CD14-positive monocyte (primary cell): ENCODE data around the gene ASZ1. TPM values are rescaled to one million over a fixed set of nuclear protein-coding genes. Genes with fewer than 3 reads are reported as not detected.

Experiments
- DNase-seq, 3 donors: peaks; one replicate each; pipeline ENCODE4 v3.0.0-alpha.2; 2011 to 2022
- H2AFZ ChIP-seq: 2 replicates; pipeline ENCODE4 v1.6.0; 2012; ENCODE audit warnings: mild to moderate bottlenecking, low read depth, low read length, inconsistent platforms; ENCODE audit not compliant: insufficient read depth, poor library complexity, severe bottlenecking
- H3K27ac ChIP-seq, 2 donors: 1 replicate in 1 of 2; 2 replicates in 1 of 2; pipeline ENCODE4 v1.5.1; 2012 to 2013; ENCODE audit warnings: low read length in 2 of 2, control low read depth in 1 of 2, inconsistent platforms in 1 of 2, low read depth in 1 of 2, mild to moderate bottlenecking in 1 of 2
- H3K27me3 ChIP-seq, 2 donors: one replicate each; pipeline versions ENCODE4 v1.6.0 to v1.6.1; 2011 to 2013; ENCODE audit warnings: low read length in 2 of 2; ENCODE audit not compliant: control insufficient read depth in 2 of 2, insufficient read depth in 2 of 2
- H3K36me3 ChIP-seq, 2 donors: replicated peaks in 1 of 2; 1 replicate in 1 of 2; 2 replicates in 1 of 2; pipeline versions ENCODE4 v1.5.1 to v1.6.1; 2012 to 2013; ENCODE audit warnings: low read length in 2 of 2, control low read depth in 1 of 2, inconsistent platforms in 1 of 2, mild to moderate bottlenecking in 1 of 2; ENCODE audit not compliant: insufficient read depth in 2 of 2, control insufficient read depth in 1 of 2
- H3K4me1 ChIP-seq, 2 donors: 1 replicate in 1 of 2; 2 replicates in 1 of 2; pipeline versions ENCODE4 v1.5.1 to v1.6.1; 2012 to 2013; ENCODE audit warnings: low read length in 2 of 2, control low read depth in 1 of 2, inconsistent platforms in 1 of 2, mild to moderate bottlenecking in 1 of 2, moderate library complexity in 1 of 2; ENCODE audit not compliant: insufficient read depth in 2 of 2, control insufficient read depth in 1 of 2
- H3K4me2 ChIP-seq: replicated peaks from 2 replicates; pipeline ENCODE3; 2012; ENCODE audit warnings: low read length, moderate library complexity, mild to moderate bottlenecking; ENCODE audit not compliant: poor library complexity, severe bottlenecking; ENCODE audit errors: extremely low read depth
- H3K4me3 ChIP-seq, 3 experiments: fragments of 200-600 bp in 1 of 3; sonication (generic) in 1 of 3; replicated peaks in 1 of 3; 1 replicate in 2 of 3; 2 replicates in 1 of 3; pipeline ENCODE4 v1.5.1; 2011 to 2013; ENCODE audit warnings: low read length in 3 of 3, mild to moderate bottlenecking in 3 of 3, control low read depth in 2 of 3, low read depth in 2 of 3, inconsistent platforms in 1 of 3, moderate library complexity in 1 of 3
- H3K79me2 ChIP-seq: 2 replicates; pipeline ENCODE4 v1.6.0; 2012; ENCODE audit warnings: mild to moderate bottlenecking, control low read depth, inconsistent platforms, low read length, moderate library complexity; ENCODE audit not compliant: insufficient read depth
- H3K9ac ChIP-seq: 2 replicates; pipeline ENCODE4 v1.6.0; 2017; ENCODE audit warnings: low read length, mild to moderate bottlenecking; ENCODE audit not compliant: insufficient read depth, poor library complexity, severe bottlenecking
- H3K9me3 ChIP-seq, 2 donors: replicated peaks in 1 of 2; 1 replicate in 1 of 2; 2 replicates in 1 of 2; pipeline versions ENCODE4 v1.5.1 to v1.6.1; 2012 to 2013; ENCODE audit warnings: low read length in 2 of 2, control low read depth in 1 of 2; ENCODE audit not compliant: control insufficient read depth in 1 of 2, insufficient read depth in 1 of 2
- H4K20me1 ChIP-seq: 2 replicates; pipeline ENCODE4 v1.6.0; 2012; ENCODE audit warnings: mild to moderate bottlenecking, low read length, control low read depth, moderate library complexity; ENCODE audit not compliant: insufficient read depth
- H3K27ac Mint-ChIP-seq, 7 donors: one replicate each; pipeline ENCODE4 v1.8.0; 2020; ENCODE audit warnings: mild to moderate bottlenecking in 7 of 7, mixed read lengths in 7 of 7, moderate library complexity in 6 of 7, inconsistent platforms in 2 of 7
- H3K27me3 Mint-ChIP-seq, 3 donors: one replicate each; pipeline ENCODE4 v1.8.0; 2021 to 2022; ENCODE audit warnings: low read depth in 3 of 3, mild to moderate bottlenecking in 3 of 3, mixed read lengths in 3 of 3, moderate library complexity in 3 of 3, inconsistent platforms in 1 of 3
- H3K36me3 Mint-ChIP-seq, 2 donors: one replicate each; pipeline ENCODE4 v1.8.0; 2020; ENCODE audit warnings: mixed read lengths in 2 of 2, inconsistent platforms in 1 of 2, mild to moderate bottlenecking in 1 of 2
- H3K4me1 Mint-ChIP-seq: one replicate; pipeline ENCODE4 v1.8.0; 2020; ENCODE audit warnings: mild to moderate bottlenecking, mixed read lengths
- H3K4me3 Mint-ChIP-seq, 2 donors: one replicate each; pipeline ENCODE4 v1.8.0; 2020; ENCODE audit warnings: mild to moderate bottlenecking in 2 of 2, mixed read lengths in 2 of 2, moderate library complexity in 1 of 2
- H3K9me3 Mint-ChIP-seq, 7 donors: one replicate each; pipeline ENCODE4 v1.8.0; 2020 to 2022; ENCODE audit warnings: mixed read lengths in 7 of 7, mild to moderate bottlenecking in 6 of 7, moderate library complexity in 6 of 7, inconsistent platforms in 2 of 7
- WGBS: methylation state at CpG from one replicate; pipeline ENCODE4 v1.1.5; 2013; ENCODE audit warnings: missing lambda C conversion rate; ENCODE audit not compliant: insufficient coverage; 5-methylcytosine and 5-hydroxymethylcytosine counted together
- intact Hi-C, 2 donors: fragments of 100-400 bp; cut with micrococcal nuclease; formaldehyde crosslinking; loops; one replicate each; pipeline versions ENCODE4 v1.15.0 to v1.15.1; 2023
- polyA plus RNA-seq, 3 donors: library from polyadenylated mRNA; depleted of rRNA in 1 of 3; unstranded in 2 of 3; stranded (reverse) in 1 of 3; fragments of 300-500 nt in 2 of 3; fragments of >200 nt in 1 of 3; fragmentation: Illumina TruSeq in 2 of 3; gene quantifications; 1 replicate in 2 of 3; 2 replicates in 1 of 3; pipeline ENCODE4 v1.2.3, GENCODE V29; 2012 to 2021
- TF ChIP-seq, protein P1 (sequence below): fragments of 200-600 bp; IDR thresholded peaks from one replicate; pipeline ENCODE4 v1.8.0; 2022; ENCODE audit warnings: antibody characterized with exemption, mild to moderate bottlenecking

Gene ASZ1
- polyA plus RNA-seq, 3 donors = not detected

DNA sequence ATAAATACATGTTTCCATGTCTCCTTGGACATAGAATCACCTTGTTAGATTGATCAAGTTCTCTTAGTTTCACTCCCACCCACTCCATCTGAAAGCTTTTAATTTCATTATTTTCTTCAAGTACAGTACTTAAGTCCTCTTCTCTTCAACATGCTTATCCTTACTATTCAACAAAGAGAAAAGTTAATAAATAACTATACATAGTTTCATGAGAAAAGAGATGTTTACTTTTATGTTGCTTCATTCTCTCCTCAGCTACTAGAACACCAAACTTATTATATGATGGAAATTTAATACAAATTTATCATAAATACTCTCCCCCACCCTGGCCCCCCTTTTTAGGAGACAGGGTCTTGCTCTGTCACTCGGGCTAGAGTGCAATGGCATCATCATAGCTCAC, 33.5 kb downstream of the ASZ1 start:
- no peaks in the 10 kb centered on the region for H3K36me3 Mint-ChIP-seq
- Histone ChIP-seq H2AFZ (no peak overlapping the region), H3K9me3 (no peaks in the 10 kb centered on the region), H3K4me3 (no peak overlapping the region), H3K4me1 (no peaks in the 10 kb centered on the region), H3K9ac (no peak overlapping the region), H3K36me3 (no peaks in the 10 kb centered on the region), H3K27me3 (no peaks in the 10 kb centered on the region), H4K20me1 (no peaks in the 10 kb centered on the region), H3K79me2 (no peaks in the 10 kb centered on the region), H3K27ac (no peak overlapping the region), H3K4me2 (no peak overlapping the region)
- TF ChIP-seq, protein P1, sequence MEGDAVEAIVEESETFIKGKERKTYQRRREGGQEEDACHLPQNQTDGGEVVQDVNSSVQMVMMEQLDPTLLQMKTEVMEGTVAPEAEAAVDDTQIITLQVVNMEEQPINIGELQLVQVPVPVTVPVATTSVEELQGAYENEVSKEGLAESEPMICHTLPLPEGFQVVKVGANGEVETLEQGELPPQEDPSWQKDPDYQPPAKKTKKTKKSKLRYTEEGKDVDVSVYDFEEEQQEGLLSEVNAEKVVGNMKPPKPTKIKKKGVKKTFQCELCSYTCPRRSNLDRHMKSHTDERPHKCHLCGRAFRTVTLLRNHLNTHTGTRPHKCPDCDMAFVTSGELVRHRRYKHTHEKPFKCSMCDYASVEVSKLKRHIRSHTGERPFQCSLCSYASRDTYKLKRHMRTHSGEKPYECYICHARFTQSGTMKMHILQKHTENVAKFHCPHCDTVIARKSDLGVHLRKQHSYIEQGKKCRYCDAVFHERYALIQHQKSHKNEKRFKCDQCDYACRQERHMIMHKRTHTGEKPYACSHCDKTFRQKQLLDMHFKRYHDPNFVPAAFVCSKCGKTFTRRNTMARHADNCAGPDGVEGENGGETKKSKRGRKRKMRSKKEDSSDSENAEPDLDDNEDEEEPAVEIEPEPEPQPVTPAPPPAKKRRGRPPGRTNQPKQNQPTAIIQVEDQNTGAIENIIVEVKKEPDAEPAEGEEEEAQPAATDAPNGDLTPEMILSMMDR = no peak
- peaks cover 0 to 5% (median 3%) of the 10 kb centered on the region in 7 donors for H3K9me3 Mint-ChIP-seq
- no peak overlapping the region for H3K4me3 Mint-ChIP-seq
- no peak for DNase-seq
- H3K27me3 Mint-ChIP-seq = no peaks in the 10 kb centered on the region
- intact Hi-C loops = no loop called here
- WGBS = 67% methylated on average over 1 of the region's 1 CpG
- H3K27ac Mint-ChIP-seq = no peak overlapping the region
- no peaks in the 10 kb centered on the region for H3K4me1 Mint-ChIP-seq

DNA sequence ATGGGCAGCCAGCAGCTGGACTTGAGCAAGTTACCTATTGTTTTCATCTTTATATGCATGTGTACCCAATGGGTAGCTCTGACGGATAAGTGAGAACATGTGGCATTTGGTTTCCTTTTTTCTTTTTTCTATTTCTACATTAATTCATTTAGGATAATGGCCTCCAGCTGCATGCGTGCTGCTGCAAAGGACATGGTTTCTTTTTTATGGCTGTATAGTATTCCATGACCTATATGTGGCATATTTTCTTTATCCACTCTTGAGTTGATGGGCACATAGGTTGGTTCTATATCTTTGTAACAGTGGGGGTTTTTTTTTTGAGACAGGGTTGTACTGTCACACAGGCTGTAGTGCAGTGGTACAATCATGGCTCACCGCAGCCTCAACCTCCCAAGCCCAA, 37.4 kb downstream of the ASZ1 start:
- Histone ChIP-seq H3K9ac (no peak overlapping the region), H3K4me3 (no peak overlapping the region), H3K4me1 (no peaks in the 10 kb centered on the region), H3K27ac (no peak overlapping the region), H3K79me2 (no peaks in the 10 kb centered on the region), H3K9me3 (no peaks in the 10 kb centered on the region), H4K20me1 (no peaks in the 10 kb centered on the region), H2AFZ (no peak overlapping the region), H3K4me2 (no peak overlapping the region), H3K27me3 (no peaks in the 10 kb centered on the region), H3K36me3 (no peaks in the 10 kb centered on the region)
- TF ChIP-seq, protein P1 = no peak
- H3K4me3 Mint-ChIP-seq = no peak overlapping the region
- no peak overlapping the region for H3K27ac Mint-ChIP-seq
- H3K4me1 Mint-ChIP-seq = no peaks in the 10 kb centered on the region
- H3K9me3 Mint-ChIP-seq = peaks cover 0 to 9% (median 3%) of the 10 kb centered on the region in 7 donors
- no CpG with 5 or more reads among the region's 3 CpGs for WGBS
- intact Hi-C loops = no loop called here
- peaks cover 0 to 3% (median 0%) of the 10 kb centered on the region in 3 donors for H3K27me3 Mint-ChIP-seq
- no peak for DNase-seq
- no peaks in the 10 kb centered on the region for H3K36me3 Mint-ChIP-seq
